Smooth muscle cell (in vitro differentiated cells): ENCODE data around the gene MIA. TPM values are rescaled to one million over a fixed set of nuclear protein-coding genes. Genes with fewer than 3 reads are reported as not detected.

Experiments
- DNase-seq: peaks from one replicate; lab custom pipeline; 2025; ENCODE audit not compliant: unreplicated experiment; lab: John Stamatoyannopoulos, UW
- H2AFZ ChIP-seq: fragments of 200-600 bp; sonication (generic); 2 replicates; pipeline ENCODE4 v1.6.0; 2016; ENCODE audit warnings: antibody characterized with exemption, low read depth, mild to moderate bottlenecking
- H3F3A ChIP-seq: fragments of 200-600 bp; sonication (generic); 2 replicates; pipeline ENCODE4 v1.6.0; 2017; ENCODE audit warnings: antibody characterized with exemption, low read depth
- H3K27ac ChIP-seq: fragments of 200-600 bp; sonication (generic); 2 replicates; pipeline ENCODE4 v1.5.1; 2016; ENCODE audit warnings: low read depth, mild to moderate bottlenecking
- H3K27me3 ChIP-seq: fragments of 200-600 bp; sonication (generic); 2 replicates; pipeline ENCODE4 v1.6.1; 2016; ENCODE audit warnings: low read depth, mild to moderate bottlenecking
- H3K36me3 ChIP-seq: fragments of 200-600 bp; sonication (generic); 2 replicates; pipeline ENCODE4 v1.5.1; 2016; ENCODE audit warnings: low read depth
- H3K4me1 ChIP-seq: fragments of 200-600 bp; sonication (generic); 2 replicates; pipeline ENCODE4 v1.5.1; 2016; ENCODE audit warnings: low read depth
- H3K4me2 ChIP-seq: fragments of 200-600 bp; sonication (generic); 2 replicates; pipeline ENCODE4 v1.6.0; 2016; ENCODE audit warnings: mild to moderate bottlenecking
- H3K4me3 ChIP-seq: fragments of 200-600 bp; sonication (generic); 2 replicates; pipeline ENCODE4 v1.5.1; 2016; ENCODE audit warnings: mild to moderate bottlenecking
- H3K79me2 ChIP-seq: fragments of 200-600 bp; sonication (generic); 2 replicates; pipeline ENCODE4 v1.6.0; 2016; ENCODE audit warnings: low read depth, mild to moderate bottlenecking
- H3K9ac ChIP-seq: fragments of 200-600 bp; sonication (generic); 2 replicates; pipeline ENCODE4 v1.6.0; 2016; ENCODE audit warnings: low read depth
- H3K9me3 ChIP-seq: fragments of 200-600 bp; sonication (generic); replicated peaks from 2 replicates; pipeline ENCODE4 v1.5.1; 2016; ENCODE audit warnings: low read depth
- H4K20me1 ChIP-seq: fragments of 200-600 bp; sonication (generic); 2 replicates; pipeline ENCODE4 v1.6.0; 2016; ENCODE audit warnings: low read depth
- WGBS: methylation state at CpG from one replicate; pipeline ENCODE4 v1.1.7; 2016; ENCODE audit warnings: low lambda C conversion rate; 5-methylcytosine and 5-hydroxymethylcytosine counted together
- polyA plus RNA-seq: library from polyadenylated mRNA; unstranded; fragments of >200 nt; fragmentation: Nextera tagmentation; extraction: Ambion mirVana; gene quantifications from 2 replicates; pipeline ENCODE4 v1.2.1, GENCODE V29; 2016
- total RNA-seq: library from RNA; depleted of rRNA; stranded (reverse); fragments of >200 nt; gene quantifications from 2 replicates; pipeline ENCODE4 v1.2.3, GENCODE V29; 2014
- TF ChIP-seq, protein P1 (sequence below): fragments of 200-600 bp; sonication (generic); IDR thresholded peaks from 2 replicates; pipeline ENCODE4 v1.5.1; 2017; ENCODE audit warnings: borderline replicate concordance, mild to moderate bottlenecking, antibody characterized with exemption; ENCODE audit not compliant: insufficient read depth, poor library complexity, severe bottlenecking

MIA gene
- total and polyA plus RNA-seq, 2 experiments from 2014 or later = 2.4 to 3.8 TPM

DNA sequence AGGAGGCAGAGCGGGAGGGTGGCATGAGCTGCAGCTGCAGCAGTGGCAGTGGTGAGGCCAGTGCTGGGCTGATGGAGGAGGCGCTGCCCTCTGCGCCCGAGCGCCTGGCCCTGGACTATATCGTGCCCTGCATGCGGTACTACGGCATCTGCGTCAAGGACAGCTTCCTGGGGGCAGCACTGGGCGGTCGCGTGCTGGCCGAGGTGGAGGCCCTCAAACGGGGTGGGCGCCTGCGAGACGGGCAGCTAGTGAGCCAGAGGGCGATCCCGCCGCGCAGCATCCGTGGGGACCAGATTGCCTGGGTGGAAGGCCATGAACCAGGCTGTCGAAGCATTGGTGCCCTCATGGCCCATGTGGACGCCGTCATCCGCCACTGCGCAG lies 25.7 kb downstream of the MIA start:
- Histone ChIP-seq H3K36me3 (no peaks in the 10 kb centered on the region), H3K79me2 (peaks cover 64% of the 10 kb centered on the region), H3F3A (peaks cover 12% of the 10 kb centered on the region), H3K27me3 (no peaks in the 10 kb centered on the region), H3K27ac (no peak overlapping the region), H3K4me1 (peaks cover 19% of the 10 kb centered on the region), H3K9me3 (no peaks in the 10 kb centered on the region), H2AFZ (no peak overlapping the region), H4K20me1 (peaks cover 62% of the 10 kb centered on the region), H3K9ac (no peak overlapping the region), H3K4me2 (peak overlapping the region; percentile 12), H3K4me3 (peak overlapping the region; percentile 94)
- DNase-seq = no peak
- WGBS = 95% methylated on average over 26 of the region's 27 CpGs
- TF ChIP-seq, protein P1, sequence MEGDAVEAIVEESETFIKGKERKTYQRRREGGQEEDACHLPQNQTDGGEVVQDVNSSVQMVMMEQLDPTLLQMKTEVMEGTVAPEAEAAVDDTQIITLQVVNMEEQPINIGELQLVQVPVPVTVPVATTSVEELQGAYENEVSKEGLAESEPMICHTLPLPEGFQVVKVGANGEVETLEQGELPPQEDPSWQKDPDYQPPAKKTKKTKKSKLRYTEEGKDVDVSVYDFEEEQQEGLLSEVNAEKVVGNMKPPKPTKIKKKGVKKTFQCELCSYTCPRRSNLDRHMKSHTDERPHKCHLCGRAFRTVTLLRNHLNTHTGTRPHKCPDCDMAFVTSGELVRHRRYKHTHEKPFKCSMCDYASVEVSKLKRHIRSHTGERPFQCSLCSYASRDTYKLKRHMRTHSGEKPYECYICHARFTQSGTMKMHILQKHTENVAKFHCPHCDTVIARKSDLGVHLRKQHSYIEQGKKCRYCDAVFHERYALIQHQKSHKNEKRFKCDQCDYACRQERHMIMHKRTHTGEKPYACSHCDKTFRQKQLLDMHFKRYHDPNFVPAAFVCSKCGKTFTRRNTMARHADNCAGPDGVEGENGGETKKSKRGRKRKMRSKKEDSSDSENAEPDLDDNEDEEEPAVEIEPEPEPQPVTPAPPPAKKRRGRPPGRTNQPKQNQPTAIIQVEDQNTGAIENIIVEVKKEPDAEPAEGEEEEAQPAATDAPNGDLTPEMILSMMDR = no peak

DNA sequence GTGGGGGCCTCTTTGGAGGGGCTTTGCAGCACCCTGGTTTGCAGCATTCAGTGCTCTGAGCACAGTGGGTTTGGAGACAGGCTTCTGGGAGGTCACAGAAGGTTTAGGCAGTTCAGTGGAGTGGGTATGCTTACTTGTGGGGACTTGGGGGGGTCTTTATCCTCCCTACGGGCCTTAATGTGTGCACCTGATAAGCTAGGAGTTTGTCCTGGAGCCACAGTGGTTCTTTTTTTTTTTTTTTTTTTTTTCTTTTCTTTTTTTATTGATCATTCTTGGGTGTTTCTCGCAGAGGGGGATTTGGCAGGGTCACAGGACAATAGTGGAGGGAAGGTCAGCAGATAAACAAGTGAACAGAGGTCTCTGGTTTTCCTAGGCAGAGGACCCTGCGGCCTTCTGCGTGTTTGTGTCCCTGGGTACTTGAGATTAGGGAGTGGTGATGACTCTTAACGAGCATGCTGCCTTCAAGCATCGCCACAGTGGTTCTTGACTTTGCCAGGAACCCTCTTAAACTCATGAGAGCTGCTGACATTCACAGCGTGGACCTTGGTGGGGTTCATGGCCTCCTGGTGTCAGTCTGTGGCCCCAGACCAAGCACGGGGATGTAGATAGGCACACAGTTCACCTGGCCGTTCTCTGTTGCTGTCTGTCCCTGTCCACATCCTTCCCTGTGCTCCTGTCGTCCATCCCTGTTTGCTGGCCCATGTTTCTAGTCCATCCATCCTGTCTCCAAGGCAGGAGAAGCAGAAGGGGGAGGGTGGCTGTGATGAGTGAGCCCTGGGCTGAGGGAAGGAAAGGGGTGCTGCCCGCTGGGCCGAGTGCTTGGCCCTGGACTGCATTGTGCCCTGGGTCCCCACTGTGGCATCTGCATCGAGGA lies 26.3 kb downstream of the MIA start:
- no peak overlapping the region for H2AFZ ChIP-seq
- peak overlapping the region; percentile 7 for H3K4me3 ChIP-seq
- TF ChIP-seq, protein P1 = no peak
- no peak for DNase-seq
- peaks cover 64% of the 10 kb centered on the region for H3K79me2 ChIP-seq
- WGBS = 77% methylated on average over 12 of the region's 13 CpGs
- H3K9me3 ChIP-seq = no peaks in the 10 kb centered on the region
- peaks cover 69% of the 10 kb centered on the region for H4K20me1 ChIP-seq
- peaks cover 17% of the 10 kb centered on the region for H3F3A ChIP-seq
- H3K9ac ChIP-seq = no peak overlapping the region
- no peak overlapping the region for H3K27ac ChIP-seq
- H3K27me3 ChIP-seq = no peaks in the 10 kb centered on the region
- H3K4me2 ChIP-seq = peak overlapping the region; percentile 19
- H3K36me3 ChIP-seq = no peaks in the 10 kb centered on the region
- H3K4me1 ChIP-seq = peaks cover 26% of the 10 kb centered on the region

DNA sequence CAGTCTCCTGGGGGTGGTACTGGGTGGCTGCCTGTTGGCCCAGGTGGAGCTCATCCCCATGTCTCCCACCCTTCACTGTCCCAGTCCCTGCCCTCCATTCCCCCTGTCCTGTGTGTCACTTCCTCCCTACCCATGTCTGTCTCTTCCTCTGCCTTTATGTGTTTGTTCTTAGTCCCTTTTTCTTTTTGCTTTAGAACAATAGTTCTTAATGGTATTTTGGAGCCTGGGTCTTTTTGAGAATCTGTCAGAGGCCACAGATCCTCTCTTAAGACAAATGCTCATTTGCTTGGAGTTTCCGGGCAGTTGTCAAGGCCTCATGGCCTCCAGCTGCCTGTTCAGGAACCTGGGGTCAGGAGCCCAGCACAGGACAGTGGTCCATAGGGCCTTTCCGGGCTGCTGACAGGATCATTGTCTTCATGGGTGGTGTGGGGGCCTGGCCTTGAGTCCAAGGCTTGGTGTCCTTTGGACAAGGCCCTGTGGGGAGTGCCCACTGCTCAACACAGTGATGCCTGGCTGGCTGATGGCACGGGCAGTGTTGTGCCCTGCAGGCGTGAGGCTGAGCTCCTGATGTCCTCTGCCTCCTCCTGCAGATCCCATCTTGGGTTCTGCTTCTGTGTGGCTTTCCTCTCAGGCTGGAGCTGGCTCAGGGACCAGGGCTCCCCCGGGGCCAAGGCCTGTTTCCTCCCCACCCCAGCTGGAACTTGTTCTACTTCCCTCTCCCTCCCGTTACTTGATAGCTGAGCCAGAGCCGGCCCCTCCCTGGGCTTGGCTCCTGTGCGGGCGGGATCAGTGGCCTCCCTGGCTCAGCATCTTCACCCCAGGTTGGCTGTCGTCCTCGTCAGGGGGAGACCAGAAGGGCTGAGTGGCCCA lies 27.2 kb downstream of the MIA start:
- no peak overlapping the region for H3K9ac ChIP-seq
- DNase-seq = no peak
- H3K4me1 ChIP-seq = peaks cover 27% of the 10 kb centered on the region
- WGBS = 73% methylated on average over 11 of the region's 11 CpGs
- H3K27me3 ChIP-seq = no peaks in the 10 kb centered on the region
- no peak overlapping the region for H3K27ac ChIP-seq
- no peaks in the 10 kb centered on the region for H3K9me3 ChIP-seq
- peaks cover 22% of the 10 kb centered on the region for H3F3A ChIP-seq
- H4K20me1 ChIP-seq = peaks cover 78% of the 10 kb centered on the region
- H3K79me2 ChIP-seq = peaks cover 69% of the 10 kb centered on the region
- peak overlapping the region; percentile 7 for H3K4me3 ChIP-seq
- TF ChIP-seq, protein P1 = no peak
- H2AFZ ChIP-seq = no peak overlapping the region
- H3K4me2 ChIP-seq = peak overlapping the region; percentile 19
- no peaks in the 10 kb centered on the region for H3K36me3 ChIP-seq
